GM21360 (cell line): Measurements from ENCODE around the gene ZDHHC14.
"Not testable (repeated sequence)": the region's sequence is repeated elsewhere in the genome, so short reads cannot be mapped to it uniquely, and the experiment has no call there.

Experiments used
- ATAC-seq: cut with Tn5 transposase; IDR thresholded peaks from one replicate; pipeline ENCODE4 v1.9.1; 2021; ENCODE audit warnings: mild to moderate bottlenecking, moderate library complexity; ENCODE audit not compliant: unreplicated experiment

ZDHHC14 gene

DNA sequence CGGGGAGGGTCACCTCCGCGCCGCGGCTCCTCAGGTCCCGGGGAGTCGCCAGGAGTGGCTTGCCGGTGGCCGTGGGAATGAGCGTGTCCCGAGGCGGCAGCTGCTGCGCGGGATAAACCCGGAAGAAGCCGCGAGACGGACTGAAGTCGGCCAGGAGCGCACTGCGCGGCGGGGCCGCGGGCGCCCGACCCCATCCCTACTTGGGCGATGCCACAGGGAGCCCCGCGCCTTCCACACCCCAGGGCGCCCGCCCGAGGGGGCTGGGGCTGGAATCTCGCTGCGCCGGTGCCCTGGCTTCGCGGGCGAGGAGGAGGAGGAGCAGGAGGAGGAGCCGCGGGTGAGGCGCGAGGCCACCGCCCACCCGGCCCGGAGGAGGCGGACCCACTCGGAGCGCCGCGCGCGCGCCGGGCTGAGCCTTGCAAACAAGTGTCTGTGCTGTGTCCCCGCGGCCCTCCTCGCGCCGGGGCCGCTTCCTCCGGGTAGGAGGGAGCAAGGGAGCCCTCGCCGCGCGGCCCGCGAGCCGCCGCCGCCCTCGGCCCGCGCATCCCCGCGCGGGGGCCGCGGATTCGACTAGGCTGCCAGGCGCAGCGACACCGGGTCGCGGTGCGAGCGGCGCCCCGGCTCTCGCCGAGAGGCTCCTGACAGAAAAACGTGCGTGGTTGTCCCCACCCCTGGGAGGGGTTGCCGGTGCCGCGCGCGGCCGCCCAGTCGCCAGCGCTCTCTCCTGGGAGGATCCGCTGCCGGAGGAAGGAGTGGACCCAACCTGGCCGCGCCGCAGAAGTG lies at the start of gene ZDHHC14:
TSS of gene ZDHHC14 (plus strand) at position 412 of the 783 bp plus-strand sequence.
- peak; percentile 69 for ATAC-seq

GRCh38 chr6:157332813-157333212 lies 48.2 kb upstream of the ZDHHC14 start:
- ATAC-seq = no peak

DNA sequence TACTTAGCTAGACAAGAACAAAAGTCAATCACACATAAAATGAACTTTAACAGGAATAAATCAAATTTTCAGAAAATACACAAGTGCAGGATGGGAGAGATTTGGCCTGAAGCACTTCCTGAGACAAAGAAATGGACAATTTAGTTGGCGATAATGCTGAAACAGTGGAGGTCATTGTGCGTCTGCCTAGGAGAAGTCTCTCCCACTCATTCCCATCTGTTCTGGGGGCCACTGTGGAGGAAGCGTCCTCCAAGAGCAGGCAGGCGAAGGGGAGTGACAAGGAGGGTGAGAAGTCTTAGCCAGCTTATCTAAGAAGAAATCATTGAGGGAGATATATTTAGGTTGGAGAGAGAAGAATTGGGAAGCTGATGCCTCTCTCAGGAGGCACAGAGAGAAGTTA lies 47.5 kb upstream of the ZDHHC14 start:
- no peak for ATAC-seq

- ATAC-seq = no peak
Observed at GRCh38 chr6:157333956-157334355, 47.0 kb upstream of the ZDHHC14 start.

GRCh38 chr6:157335829-157336228 lies 45.2 kb upstream of the ZDHHC14 start:
- no peak for ATAC-seq

- not testable (repeated sequence) for ATAC-seq
Observed at GRCh38 chr6:157337276-157337675, 43.7 kb upstream of the ZDHHC14 start.

DNA sequence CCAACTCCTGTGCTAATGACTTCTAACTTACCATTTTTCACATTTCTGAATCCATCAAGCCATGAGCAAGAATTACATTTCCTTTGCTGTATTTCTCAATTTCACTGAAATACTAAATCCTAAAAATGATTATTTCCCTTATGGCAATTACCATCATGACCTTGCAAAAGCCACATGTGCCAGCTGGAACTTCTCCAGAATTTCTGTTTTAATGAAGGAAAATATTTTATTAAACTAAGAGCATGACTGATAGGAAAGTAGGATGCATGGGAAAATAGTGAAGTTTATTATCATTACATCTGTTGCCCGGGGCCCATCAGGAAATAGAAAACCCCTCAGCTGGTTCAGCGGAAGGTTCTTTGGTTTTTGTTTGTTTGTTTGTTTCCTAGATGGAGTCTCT lies 43.2 kb upstream of the ZDHHC14 start:
- ATAC-seq = no peak

DNA sequence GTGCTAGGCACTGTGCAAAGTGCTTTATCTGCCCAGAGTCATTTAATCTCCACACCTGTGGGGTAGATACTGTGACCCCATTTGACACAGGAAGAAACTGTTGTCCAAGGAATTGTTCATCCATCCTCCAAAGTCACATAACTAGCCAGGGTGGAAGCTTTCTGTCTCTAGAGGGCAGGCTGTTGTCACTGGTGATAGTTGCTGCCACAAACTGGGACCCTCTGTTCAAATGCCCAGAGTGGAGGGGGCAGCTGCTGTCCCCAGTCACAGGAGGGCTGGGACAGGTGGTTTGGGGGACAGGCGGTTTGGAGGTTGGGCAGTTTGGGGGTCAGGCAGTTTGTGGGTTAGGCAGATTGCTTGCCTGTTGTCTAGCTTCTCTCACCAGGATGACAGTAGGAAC lies 41.6 kb upstream of the ZDHHC14 start:
- no peak for ATAC-seq

DNA sequence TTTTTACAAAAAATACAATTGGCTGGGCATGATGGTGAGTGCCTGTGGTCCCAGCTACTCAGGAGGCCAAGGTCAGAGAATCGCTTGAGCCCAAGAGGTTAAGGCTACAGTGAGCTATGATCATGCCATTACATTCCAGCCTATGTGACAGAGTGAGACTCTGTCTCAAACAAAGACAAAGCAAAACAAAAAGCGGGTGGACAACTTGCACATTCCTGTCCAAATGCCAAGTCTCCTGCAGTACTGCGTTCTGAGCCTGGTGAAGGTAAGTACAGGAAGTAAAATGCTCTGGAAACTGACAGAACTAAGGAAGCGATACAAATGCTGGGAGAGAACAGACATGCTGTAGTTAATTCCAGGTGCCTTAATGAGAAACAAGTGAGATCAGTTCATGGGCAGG lies 37.3 kb upstream of the ZDHHC14 start:
- ATAC-seq = no peak

GRCh38 chr6:157346373-157346772 lies 34.6 kb upstream of the ZDHHC14 start:
- no peak for ATAC-seq

GRCh38 chr6:157358287-157358686 lies 22.7 kb upstream of the ZDHHC14 start:
- no peak for ATAC-seq

DNA sequence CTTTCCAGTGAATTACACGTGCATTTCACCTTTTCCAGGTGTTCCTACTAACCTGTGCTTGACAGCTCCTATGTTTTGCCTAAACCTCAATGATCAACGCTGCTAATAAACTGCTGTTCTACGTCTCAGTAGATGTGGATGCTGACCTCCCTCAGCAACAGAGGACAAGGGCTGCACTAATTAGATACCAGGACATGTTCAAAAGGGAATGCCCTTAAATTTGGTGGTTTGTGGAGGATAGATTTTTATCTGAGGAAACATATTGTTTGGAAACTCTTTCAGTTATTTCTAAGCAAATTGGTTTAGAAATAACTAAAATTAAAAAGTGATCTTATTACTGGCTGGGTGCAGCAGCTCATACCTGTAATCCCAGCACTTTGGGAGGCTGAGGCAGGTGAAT lies 19.1 kb upstream of the ZDHHC14 start:
- ATAC-seq = no peak

DNA sequence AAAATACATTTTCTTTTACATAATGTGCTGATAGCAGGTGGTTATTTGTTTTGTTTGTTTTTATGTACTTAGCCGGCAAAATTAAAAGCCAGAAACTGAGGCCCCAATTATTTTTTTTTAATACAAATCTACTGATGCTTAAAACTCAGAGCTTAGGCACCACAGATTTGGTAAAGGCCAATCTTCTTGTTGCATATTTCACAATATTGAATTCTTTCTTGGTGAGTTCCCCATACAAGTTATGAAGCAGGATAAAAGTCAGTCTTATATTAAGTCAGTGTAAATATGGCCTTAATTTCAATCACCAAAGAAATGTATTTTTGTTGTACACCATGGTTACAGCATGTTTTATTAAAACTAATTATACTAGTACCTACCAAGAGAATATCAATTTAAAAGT lies 16.3 kb upstream of the ZDHHC14 start:
- no peak for ATAC-seq

DNA sequence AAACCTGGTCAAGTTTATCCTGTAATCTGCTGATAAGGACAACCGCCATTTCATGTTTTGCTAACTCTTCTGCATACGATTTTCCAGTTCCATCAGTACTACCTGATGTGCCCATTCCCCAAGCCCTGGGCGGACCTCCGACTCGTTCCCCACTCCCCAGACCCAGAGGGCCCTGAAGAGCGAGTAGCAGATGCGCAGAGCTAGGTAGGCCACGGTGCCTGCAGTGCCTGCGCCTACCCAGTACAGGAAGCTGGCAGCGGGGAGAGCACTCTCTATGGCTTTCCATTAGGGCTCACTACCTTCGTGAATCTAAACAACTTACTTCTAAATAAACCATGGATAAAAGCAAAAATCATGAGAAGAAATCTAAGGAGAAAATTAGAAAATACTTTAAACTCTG lies 14.3 kb upstream of the ZDHHC14 start:
- no peak for ATAC-seq

GRCh38 chr6:157368359-157369049 lies 12.5 kb upstream of the ZDHHC14 start:
- ATAC-seq = no peak

DNA sequence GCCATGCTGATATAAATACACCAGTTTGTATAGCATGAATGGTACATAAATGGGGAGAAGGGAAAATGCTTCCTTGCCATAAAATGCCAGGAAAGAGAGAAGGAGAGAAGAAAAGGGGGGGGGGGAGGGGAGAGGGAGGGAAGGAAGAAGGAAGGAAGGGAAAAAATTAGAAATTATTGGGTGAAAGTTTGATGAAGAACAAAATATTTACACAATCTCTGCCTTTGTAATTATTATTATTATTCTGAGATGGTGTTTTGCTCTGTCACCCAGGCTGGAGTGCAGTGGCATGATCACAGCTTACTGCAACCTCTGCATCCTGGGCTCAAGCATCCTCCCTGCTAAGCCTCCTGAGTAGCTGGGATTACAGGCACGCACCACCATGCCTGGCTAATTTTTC lies 10.2 kb upstream of the ZDHHC14 start:
- ATAC-seq = no peak

- no peak for ATAC-seq
Observed at GRCh38 chr6:157372501-157373280, 8.3 kb upstream of the ZDHHC14 start.

DNA sequence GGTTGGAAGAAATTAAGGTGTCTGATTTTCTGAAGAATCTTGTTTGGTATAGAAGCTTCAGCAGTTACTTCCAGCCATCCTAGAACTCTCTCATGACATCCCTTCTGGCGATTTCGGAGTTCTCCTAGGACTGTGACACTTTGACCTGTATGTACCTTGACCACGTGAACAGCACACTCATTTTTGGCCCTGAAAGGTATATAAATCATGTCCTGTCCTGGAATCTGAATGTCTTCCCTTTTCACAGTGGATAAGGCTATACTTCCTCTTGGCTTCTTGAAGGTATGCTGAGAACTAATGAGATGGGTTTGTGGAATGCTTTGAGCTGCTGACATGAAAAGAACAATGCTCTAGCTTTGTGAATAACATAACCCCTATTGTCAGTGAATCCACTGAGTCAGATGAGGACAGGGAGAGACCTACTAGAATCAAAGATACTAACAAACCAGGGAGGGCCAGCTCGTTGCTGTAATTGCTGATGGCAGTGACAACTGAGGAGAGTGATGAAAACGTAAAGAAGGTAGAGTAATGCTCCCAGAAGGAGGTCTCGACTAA lies 6.0 kb upstream of the ZDHHC14 start:
- no peak for ATAC-seq

DNA sequence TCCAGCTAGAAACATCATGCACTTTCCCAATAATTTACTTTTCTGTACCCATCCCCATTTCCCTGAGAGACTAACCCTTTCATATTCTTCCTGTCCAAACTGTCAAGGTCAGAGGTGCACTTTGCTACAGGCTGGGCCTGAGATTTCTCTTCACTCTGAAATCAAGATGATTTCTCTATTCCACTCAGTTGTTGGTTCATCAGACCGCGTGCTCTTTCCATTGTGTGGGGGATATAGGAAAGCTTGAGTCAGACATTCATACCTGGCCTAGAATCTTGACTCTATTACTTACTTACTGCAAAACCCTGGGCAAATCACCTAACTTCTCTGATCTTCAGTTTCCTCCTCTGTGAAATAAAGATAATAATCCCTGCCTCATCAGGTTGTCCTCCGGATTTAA lies 4.7 kb upstream of the ZDHHC14 start:
- no peak for ATAC-seq

GRCh38 chr6:157376706-157377230 lies 4.2 kb upstream of the ZDHHC14 start:
- ATAC-seq = no peak
